Thoracic aorta (tissue), 2 donors: ENCODE data around the gene BCL11B. TPM values are rescaled to one million over a fixed set of nuclear protein-coding genes. Genes with fewer than 3 reads are reported as not detected.

ENCODE experiments used
- ATAC-seq: fragments of 150-250 bp; one replicate; pipeline ENCODE4 v1.8.0; 2017; ENCODE audit warnings: low read depth; ENCODE audit not compliant: insufficient number of reproducible peaks, low FRiP score
- DNase-seq: peaks from one replicate; pipeline ENCODE4 v3.0.0-alpha.2; 2020; ENCODE audit warnings: low spot score
- H3K27ac ChIP-seq, 2 donors: fragments of 200-600 bp; sonication (generic); 1 replicate in 1 of 2; 2 replicates in 1 of 2; pipeline ENCODE4 v1.5.1; 2016; ENCODE audit warnings: mild to moderate bottlenecking in 2 of 2, moderate library complexity in 2 of 2
- H3K27me3 ChIP-seq: fragments of 200-600 bp; sonication (generic); replicated peaks from 2 replicates; pipeline ENCODE4 v1.6.0; 2016; ENCODE audit warnings: mild to moderate bottlenecking; ENCODE audit not compliant: insufficient read depth
- H3K36me3 ChIP-seq: fragments of 200-600 bp; sonication (generic); one replicate; pipeline ENCODE4 v1.5.1; 2016
- H3K4me1 ChIP-seq, 2 donors: fragments of 200-600 bp; sonication (generic); 1 replicate in 1 of 2; 2 replicates in 1 of 2; pipeline versions ENCODE4 v1.5.1 to v1.6.0; 2016; ENCODE audit warnings: low read depth in 2 of 2, mild to moderate bottlenecking in 1 of 2; ENCODE audit not compliant: control insufficient read depth in 1 of 2
- H3K4me3 ChIP-seq: fragments of 200-600 bp; sonication (generic); 2 replicates; pipeline ENCODE4 v1.5.1; 2016; ENCODE audit warnings: mild to moderate bottlenecking
- H3K9me3 ChIP-seq: fragments of 200-600 bp; sonication (generic); 2 replicates; pipeline ENCODE4 v1.5.1; 2016
- total RNA-seq, 2 donors: library from RNA; depleted of rRNA; stranded (reverse); fragments of >200 nt; gene quantifications; one replicate each; pipeline versions ENCODE4 v1.1.0 to v1.2.3, GENCODE V29; 2016
- TF ChIP-seq, protein P1 (sequence below): fragments of 200-600 bp; sonication (generic); IDR thresholded peaks from one replicate; pipeline ENCODE4 v1.5.1; 2019; ENCODE audit warnings: antibody characterized with exemption

Gene BCL11B
- total RNA-seq, 2 donors from 2014 or later: 0.92 to 6.2 TPM

DNA sequence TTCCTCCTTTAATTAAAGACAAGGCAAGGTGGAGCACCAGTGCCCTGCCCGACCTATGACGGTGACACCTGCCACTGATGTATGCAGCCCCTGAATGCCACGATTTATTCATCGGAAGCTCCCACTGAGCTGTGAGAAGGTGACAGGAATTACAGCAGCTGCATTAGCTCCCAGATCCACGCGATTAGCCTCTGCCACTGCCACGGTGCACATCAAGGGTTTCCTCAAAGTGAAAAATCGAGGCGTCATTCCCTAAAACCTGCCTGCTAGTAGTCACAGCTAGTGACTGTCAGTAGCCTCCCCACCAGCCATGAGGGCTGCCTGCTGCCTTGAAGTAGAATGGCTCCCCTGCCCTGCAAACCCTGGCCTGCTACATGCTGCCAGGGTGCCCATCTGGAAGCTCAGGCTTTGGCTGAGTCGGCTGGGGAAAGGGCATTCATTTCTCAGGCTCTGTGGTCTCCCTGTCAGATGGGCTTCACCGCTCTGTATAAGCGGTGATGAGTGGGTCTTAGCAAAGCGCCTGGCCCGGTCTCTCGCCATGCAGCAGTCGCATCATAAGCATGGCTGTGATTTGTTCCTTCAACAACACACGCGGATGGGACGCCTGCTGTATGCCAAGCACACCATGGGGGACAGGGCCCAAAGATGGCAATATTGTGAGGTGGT is 8.2 kb upstream of the BCL11B start:
- Histone ChIP-seq H3K4me3 (no peak overlapping the region), H3K9me3 (no peaks in the 10 kb centered on the region), H3K4me1 (no peaks in the 10 kb centered on the region), H3K27ac (no peak overlapping the region), H3K36me3 (no peaks in the 10 kb centered on the region), H3K27me3 (no peaks in the 10 kb centered on the region)
- TF ChIP-seq, protein P1, sequence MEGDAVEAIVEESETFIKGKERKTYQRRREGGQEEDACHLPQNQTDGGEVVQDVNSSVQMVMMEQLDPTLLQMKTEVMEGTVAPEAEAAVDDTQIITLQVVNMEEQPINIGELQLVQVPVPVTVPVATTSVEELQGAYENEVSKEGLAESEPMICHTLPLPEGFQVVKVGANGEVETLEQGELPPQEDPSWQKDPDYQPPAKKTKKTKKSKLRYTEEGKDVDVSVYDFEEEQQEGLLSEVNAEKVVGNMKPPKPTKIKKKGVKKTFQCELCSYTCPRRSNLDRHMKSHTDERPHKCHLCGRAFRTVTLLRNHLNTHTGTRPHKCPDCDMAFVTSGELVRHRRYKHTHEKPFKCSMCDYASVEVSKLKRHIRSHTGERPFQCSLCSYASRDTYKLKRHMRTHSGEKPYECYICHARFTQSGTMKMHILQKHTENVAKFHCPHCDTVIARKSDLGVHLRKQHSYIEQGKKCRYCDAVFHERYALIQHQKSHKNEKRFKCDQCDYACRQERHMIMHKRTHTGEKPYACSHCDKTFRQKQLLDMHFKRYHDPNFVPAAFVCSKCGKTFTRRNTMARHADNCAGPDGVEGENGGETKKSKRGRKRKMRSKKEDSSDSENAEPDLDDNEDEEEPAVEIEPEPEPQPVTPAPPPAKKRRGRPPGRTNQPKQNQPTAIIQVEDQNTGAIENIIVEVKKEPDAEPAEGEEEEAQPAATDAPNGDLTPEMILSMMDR: no peak
- ATAC-seq (no peak), DNase-seq (no peak)

DNA sequence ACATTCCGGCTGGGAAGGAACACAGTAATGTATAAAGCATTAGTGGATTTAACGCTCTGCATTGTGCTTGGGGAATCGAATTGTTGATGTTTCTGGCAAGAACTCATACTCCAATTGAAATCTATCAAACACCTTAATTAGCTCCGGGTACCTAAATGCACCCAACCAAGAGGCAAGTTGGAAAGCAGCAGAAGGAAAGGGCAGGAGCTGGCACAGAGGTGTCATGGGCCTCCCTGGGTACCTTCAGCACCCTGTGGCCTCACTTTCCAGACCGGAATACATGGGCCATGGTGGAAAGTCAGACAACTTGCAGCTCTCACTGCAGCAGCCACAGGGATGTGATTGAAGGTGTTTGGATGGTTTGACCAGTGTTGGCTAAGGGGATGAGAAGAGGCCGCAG is 6.8 kb upstream of the BCL11B start:
- ATAC-seq: no peak
- H3K27me3 ChIP-seq: no peaks in the 10 kb centered on the region

DNA sequence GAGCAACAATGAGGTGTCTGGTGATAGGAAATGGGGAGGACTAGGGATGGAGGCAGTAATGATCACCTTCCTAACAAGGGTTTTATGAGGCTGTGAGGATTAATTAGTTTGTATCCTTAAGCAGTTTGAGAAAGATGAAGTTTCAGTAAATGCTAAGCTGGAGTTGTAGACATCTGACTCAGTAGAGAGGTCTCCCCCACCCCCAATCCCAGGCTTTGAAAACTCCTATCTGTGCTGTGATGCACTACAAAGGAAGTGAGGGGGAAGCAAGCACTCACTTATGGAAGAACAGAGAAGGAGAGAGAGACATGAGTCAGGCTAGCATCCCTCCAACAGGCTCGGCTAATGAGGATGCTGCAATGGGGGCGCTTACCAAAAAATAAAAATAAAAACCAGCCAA is 5.5 kb upstream of the BCL11B start:
- no peak for ATAC-seq
- Histone ChIP-seq H3K36me3 (no peaks in the 10 kb centered on the region), H3K27me3 (no peaks in the 10 kb centered on the region), H3K4me3 (no peak overlapping the region), H3K9me3 (no peaks in the 10 kb centered on the region), H3K4me1 (peaks cover 1 to 19% of the 10 kb centered on the region in 2 donors), H3K27ac (no peak overlapping the region)
- TF ChIP-seq, protein P1: no peak
- DNase-seq: no peak

More for the DNA sequence above, 6.8 kb upstream of the BCL11B start:
- Histone ChIP-seq H3K4me3 (no peak overlapping the region), H3K9me3 (no peaks in the 10 kb centered on the region), H3K4me1 (peaks cover 0 to 6% of the 10 kb centered on the region in 2 donors), H3K27ac (no peak overlapping the region), H3K36me3 (no peaks in the 10 kb centered on the region)
- no peak for DNase-seq
- TF ChIP-seq, protein P1: no peak

DNA sequence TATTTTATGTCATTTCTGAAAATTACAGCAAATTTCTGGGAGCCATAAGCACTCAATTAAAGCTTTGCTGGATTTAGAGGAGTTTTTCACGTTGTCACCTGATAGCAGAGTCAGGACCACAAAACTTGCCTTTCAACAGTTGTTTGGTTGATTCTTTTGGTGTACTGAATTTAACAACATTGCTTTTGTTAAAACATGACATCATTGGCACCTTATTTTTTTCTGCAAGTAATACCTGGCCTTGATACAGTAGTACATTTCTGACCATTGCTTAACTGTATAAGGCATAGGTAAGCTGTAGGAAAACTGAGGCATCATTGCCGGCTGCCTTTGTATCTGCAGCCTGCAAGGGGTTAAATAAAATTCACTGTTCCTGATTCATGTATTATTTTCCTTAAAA is 4.5 kb upstream of the BCL11B start:
- no peaks in the 10 kb centered on the region for H3K27me3 ChIP-seq
- ATAC-seq (no peak), DNase-seq (no peak)
- TF ChIP-seq, protein P1: no peak
- H3K4me3 ChIP-seq: no peak overlapping the region
- H3K9me3 ChIP-seq: no peaks in the 10 kb centered on the region
- peaks cover 12 to 29% of the 10 kb centered on the region in 2 donors for H3K4me1 ChIP-seq
- no peak overlapping the region for H3K27ac ChIP-seq
- H3K36me3 ChIP-seq: no peaks in the 10 kb centered on the region

DNA sequence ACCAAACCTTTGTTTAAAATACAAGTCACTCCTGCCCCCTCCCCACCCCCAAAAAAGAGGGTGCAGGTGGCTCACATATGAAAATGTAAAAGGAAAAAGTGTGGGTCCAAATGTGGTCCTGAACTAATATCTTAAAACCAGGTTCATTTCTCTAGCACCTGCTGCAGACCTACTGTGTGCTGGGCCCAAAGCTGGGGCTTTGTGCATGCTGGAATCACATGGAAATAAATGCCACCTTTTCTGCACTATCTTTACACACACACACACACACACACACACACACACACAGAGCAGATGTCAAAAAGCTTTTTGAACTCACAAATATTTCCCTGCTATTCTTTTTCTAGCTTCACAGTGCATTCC is 3.2 kb upstream of the BCL11B start:
- H3K4me3 ChIP-seq: no peak overlapping the region
- ATAC-seq: no peak
- H3K9me3 ChIP-seq: no peaks in the 10 kb centered on the region
- H3K4me1 ChIP-seq: peaks cover 17 to 37% of the 10 kb centered on the region in 2 donors
- DNase-seq: no peak
- no peak overlapping the region for H3K27ac ChIP-seq
- peaks cover under 1% of the 10 kb centered on the region for H3K27me3 ChIP-seq
- TF ChIP-seq, protein P1: no peak
- H3K36me3 ChIP-seq: no peaks in the 10 kb centered on the region
